ENCODE data around the gene SLC39A12. TPM values are rescaled to one million over a fixed set of nuclear protein-coding genes. Genes with fewer than 3 reads are reported as not detected.

SLC39A12 gene
- total RNA-seq, 4 donors from 2014 or later = not detected

GRCh38 chr10:17910125-17910789 lies 41.5 kb upstream of the SLC39A12 start:
- no peak overlapping the region for H3K4me3 ChIP-seq

GRCh38 chr10:17912754-17913153 lies 39.0 kb upstream of the SLC39A12 start:
- Histone ChIP-seq H3K36me3 (no peaks in the 10 kb centered on the region), H3K4me1 (no peaks in the 10 kb centered on the region), H3K4me3 (no peak overlapping the region), H3K27me3 (no peaks in the 10 kb centered on the region), H3K9me3 (no peaks in the 10 kb centered on the region), H3K27ac (peak overlapping the region in 2 of 4 donors; percentile 22 to 39)
- WGBS, 2 donors = 33 to 45% methylated on average over 4 of the region's 4 CpGs
- TF ChIP-seq CTCF (IDR thresholded peaks at IDR 0.05) = no peak
- no peak for TF ChIP-seq POLR2A (IDR thresholded peaks at IDR 0.05)
- intact Hi-C loops (cut with DNase I) = no loop called here
- no peak for DNase-seq

More at GRCh38 chr10:17910125-17910789, 41.5 kb upstream of the SLC39A12 start:
- 12 to 22% methylated on average over 12 of the region's 12 CpGs for whole genome bisulfite sequencing, 2 donors
- peak in 4 of 6 experiments; percentile 17 to 46 (median 36) for TF ChIP-seq CTCF (IDR thresholded peaks at IDR 0.05)
- no peak for TF ChIP-seq POLR2A (IDR thresholded peaks at IDR 0.05)
- DNase-seq = no peak
- intact Hi-C loops (cut with DNase I) = no loop called here
- no peak overlapping the region for H3K27ac ChIP-seq
- H3K9me3 ChIP-seq = no peaks in the 10 kb centered on the region
- H3K36me3 ChIP-seq = no peaks in the 10 kb centered on the region
- H3K27me3 ChIP-seq = no peaks in the 10 kb centered on the region
- H3K4me1 ChIP-seq = no peaks in the 10 kb centered on the region

- TF ChIP-seq POLR2A (IDR thresholded peaks at IDR 0.05) (no peak), CTCF (IDR thresholded peaks at IDR 0.05) (no peak)
- 47 to 65% methylated on average over 5 of the region's 5 CpGs for WGBS, 2 donors
- DNase-seq = no peak
- H3K9me3 ChIP-seq = no peaks in the 10 kb centered on the region
- H3K4me1 ChIP-seq = no peaks in the 10 kb centered on the region
- no peaks in the 10 kb centered on the region for H3K27me3 ChIP-seq
- intact Hi-C loops (cut with DNase I) = no loop called here
- no peak overlapping the region for H3K4me3 ChIP-seq
- H3K36me3 ChIP-seq = no peaks in the 10 kb centered on the region
- H3K27ac ChIP-seq = peak overlapping the region in 2 of 4 donors; percentile 22 to 39
Observed at GRCh38 chr10:17913604-17914003, 38.1 kb upstream of the SLC39A12 start.

GRCh38 chr10:17914169-17915045 lies 37.3 kb upstream of the SLC39A12 start:
- 75 to 94% methylated on average over 5 of the region's 5 CpGs for WGBS, 2 donors
- intact Hi-C loops (cut with DNase I) = no loop called here
- no peaks in the 10 kb centered on the region for H3K27me3 ChIP-seq
- H3K4me3 ChIP-seq = no peak overlapping the region
- TF ChIP-seq CTCF (IDR thresholded peaks at IDR 0.05) (no peak), POLR2A (IDR thresholded peaks at IDR 0.05) (no peak)
- DNase-seq = no peak
- H3K27ac ChIP-seq = peak overlapping the region in 2 of 4 donors; percentile 30 to 56
- H3K36me3 ChIP-seq = no peaks in the 10 kb centered on the region
- no peaks in the 10 kb centered on the region for H3K9me3 ChIP-seq
- no peaks in the 10 kb centered on the region for H3K4me1 ChIP-seq

- TF ChIP-seq POLR2A (IDR thresholded peaks at IDR 0.05) (no peak), CTCF (IDR thresholded peaks at IDR 0.05) (no peak)
- 53 to 65% methylated on average over 4 of the region's 4 CpGs for whole genome bisulfite sequencing, 2 donors
- Histone ChIP-seq H3K36me3 (no peaks in the 10 kb centered on the region), H3K9me3 (no peaks in the 10 kb centered on the region), H3K4me1 (no peaks in the 10 kb centered on the region), H3K27me3 (no peaks in the 10 kb centered on the region), H3K27ac (peak overlapping the region in 2 of 4 donors; percentile 30 to 56), H3K4me3 (no peak overlapping the region)
- no peak for DNase-seq
- intact Hi-C loops (cut with DNase I) = no loop called here
Observed at GRCh38 chr10:17915181-17915580, 36.5 kb upstream of the SLC39A12 start.

Data from esophagus squamous epithelium (tissue), 5 donors.